HT1080 (cell line): ENCODE results near the gene TIGD1. TPM values are rescaled to one million over a fixed set of nuclear protein-coding genes. Genes with fewer than 3 reads are reported as not detected.
"Not testable (repeated sequence)": the region's sequence is repeated elsewhere in the genome, so short reads cannot be mapped to it uniquely, and the experiment has no call there.

Experiments used
- DNase-seq: peaks from one replicate; pipeline ENCODE4 v3.0.0-alpha.2; 2015; ENCODE audit warnings: low read depth
- total RNA-seq: library from RNA; depleted of rRNA; stranded (reverse); fragments of >200 nt; shearing (Covaris generic); gene quantifications from 2 replicates; pipeline ENCODE4 v1.2.3, GENCODE V29; 2014

The TIGD1 gene
- total RNA-seq, 1 experiment from 2014 or later = 5.6 TPM

DNA sequence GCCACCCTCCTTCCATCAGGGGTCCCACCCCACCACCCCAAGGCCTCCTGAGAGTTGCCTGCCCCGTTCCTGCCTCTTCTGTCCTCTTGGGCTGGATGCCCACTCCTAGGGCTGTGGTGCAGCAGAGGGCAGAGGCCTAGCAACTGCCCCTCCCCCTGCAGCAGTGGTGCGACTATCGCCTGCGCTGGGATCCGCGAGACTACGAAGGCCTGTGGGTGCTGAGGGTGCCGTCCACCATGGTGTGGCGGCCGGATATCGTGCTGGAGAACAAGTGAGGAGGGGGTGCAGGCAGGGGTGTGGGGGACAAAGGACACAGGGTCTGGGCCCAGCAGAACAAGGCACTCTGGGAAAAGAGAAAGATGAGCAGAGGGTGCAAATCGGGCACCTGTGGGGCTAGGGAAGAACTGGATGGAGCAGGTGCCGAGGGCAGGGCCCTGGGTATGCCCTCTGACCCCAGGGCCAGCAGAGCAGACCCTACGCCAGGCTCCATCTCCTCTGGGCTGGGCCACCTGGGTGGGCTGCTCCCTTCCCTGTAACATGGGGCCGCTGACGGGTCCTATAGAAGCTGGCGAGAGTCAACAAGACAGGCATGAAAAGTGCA lies 9.8 kb downstream of the TIGD1 start:
- DNase-seq = no peak

DNA sequence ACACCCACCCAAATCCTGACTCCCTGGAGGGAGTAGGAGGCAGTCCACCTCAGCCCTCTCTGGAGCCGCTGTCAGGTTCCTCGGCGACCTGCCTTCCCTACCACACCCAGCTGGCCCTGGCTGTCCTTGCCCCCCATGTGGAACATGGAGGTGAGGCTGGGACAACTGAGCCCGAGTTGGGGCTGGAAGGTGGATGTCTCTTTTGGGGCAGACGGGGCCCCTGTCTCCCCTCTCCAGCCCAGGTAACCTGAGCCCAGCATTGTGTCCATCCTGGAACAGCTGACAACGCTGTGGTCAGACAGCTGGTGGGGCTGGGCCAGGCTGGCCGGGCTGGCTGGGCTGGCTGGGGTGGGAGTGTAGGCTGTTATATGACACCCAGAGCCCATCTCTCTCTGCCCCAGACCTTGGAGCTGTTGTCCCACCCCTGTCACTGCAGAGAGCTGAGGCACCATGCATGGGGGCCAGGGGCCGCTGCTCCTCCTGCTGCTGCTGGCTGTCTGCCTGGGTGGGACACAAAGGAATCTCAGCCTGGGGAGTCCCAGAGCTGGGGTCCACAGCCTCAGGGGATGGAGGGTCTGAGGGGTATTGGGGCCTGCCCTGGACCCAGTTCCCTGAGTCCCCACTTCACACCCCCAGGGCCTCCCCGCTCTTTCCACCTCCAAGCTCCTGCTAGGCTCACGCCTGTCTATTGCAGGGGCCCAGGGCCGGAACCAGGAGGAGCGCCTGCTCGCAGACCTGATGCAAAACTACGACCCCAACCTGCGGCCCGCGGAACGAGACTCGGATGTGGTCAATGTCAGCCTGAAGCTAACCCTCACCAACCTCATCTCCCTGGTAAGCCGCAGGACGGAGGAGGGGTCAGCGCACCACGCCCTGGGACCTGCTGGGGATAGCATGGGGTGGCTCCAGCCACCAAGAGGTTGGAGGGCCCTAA lies 10.8 kb downstream of the TIGD1 start, which contains the start of gene CHRNG:
Gene CHRNG, plus strand, starts transcription at position 395 of the 934 bp plus-strand sequence. Its CDS starts 56 bp downstream, at position 451.
- DNase-seq = no peak

DNA sequence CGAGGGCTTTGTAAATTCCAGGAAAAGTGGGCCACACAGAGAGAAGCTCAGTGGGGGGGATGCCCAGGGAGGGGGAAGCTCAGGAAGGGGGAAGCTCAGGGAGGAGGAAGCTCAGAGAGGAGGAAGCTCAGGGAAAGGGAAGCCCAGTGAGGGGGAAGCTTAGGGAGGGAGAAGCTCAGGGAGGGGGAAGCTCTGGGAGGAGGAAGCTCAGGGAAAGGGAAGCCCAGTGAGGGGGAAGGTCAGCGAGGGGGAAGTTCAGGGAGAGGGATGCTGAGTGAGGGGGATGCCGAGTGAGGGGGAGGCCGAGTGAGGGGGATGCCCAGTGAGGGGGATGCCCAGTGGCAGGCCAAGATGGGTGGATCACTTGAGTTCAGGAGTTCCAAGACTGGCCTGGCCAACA lies 11.7 kb downstream of the TIGD1 start:
- no peak for DNase-seq

DNA sequence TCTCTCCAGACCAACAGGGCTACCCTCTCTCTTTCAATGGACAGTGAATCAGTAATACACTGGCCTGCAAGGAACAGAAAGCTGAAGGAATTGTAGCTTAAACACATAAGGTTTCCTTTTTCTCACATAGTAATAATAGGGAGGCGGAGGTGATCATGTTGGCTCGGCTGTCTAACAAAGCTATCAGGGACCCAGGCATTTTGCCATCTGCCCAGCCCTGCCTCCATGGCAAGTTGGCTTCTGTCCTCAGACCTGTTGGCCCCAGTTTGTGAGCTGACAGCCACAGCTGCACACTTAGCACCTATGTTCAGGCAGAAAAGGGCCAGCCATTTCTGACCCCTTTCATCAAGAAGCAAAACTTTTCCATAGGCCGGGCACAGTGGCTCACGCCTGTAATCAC lies 12.9 kb downstream of the TIGD1 start:
- DNase-seq = no peak

DNA sequence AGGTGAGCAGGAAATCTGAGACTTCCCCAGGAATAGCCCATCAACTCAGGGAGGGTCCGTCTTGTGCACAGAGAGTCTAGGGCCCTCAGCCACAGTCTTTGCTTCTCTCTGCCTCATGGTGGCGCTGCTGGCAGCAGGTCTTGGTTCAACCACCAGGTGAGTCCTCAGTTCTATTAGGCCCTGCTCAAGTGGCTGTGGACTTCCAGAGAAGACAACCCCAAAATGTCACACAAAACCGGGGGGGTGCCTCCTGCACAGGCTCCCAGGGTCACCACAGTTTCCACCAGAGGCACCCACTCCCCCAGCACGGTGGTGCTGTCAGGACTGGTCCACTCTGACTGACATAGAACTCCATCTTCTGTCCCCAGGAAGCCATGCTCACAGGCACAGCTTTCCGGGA lies 13.3 kb downstream of the TIGD1 start:
- no peak for DNase-seq

DNA sequence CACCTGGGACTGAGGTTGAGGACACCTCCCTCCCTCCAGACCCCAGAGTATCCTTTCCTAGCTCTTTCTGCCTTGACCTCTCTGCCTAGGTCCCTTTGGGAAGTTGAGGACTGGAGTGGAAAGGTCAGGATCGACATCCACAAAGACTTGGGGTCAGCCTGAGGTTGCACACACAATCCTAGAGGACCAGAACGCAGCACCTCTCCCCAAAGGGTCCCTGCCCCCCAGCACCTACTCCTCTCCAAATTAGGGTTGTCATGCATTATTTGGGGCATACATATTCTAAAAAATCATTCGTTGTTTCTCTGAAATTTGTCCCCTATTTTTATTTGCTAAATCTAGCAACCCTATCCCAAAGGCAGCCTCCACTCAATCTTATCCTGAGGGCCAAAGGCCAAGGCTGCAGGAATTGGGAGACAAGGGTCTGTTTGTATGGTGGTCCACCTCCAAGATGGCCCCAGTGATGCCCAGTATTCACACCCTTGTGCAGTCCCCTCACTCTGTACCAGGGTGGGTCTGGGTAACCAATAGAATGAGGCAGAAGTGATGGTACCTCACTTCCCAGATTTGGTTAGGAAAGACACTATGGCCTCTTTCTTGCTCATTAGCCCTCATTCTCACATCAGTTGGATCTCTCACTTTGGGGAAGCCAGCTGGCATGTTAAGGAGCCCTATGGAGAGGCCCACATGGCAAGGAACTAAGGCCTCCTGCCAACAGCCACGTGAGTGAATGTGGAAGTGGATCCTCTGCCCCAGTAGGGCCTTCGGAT lies 14.4 kb downstream of the TIGD1 start:
- DNase-seq = no peak

DNA sequence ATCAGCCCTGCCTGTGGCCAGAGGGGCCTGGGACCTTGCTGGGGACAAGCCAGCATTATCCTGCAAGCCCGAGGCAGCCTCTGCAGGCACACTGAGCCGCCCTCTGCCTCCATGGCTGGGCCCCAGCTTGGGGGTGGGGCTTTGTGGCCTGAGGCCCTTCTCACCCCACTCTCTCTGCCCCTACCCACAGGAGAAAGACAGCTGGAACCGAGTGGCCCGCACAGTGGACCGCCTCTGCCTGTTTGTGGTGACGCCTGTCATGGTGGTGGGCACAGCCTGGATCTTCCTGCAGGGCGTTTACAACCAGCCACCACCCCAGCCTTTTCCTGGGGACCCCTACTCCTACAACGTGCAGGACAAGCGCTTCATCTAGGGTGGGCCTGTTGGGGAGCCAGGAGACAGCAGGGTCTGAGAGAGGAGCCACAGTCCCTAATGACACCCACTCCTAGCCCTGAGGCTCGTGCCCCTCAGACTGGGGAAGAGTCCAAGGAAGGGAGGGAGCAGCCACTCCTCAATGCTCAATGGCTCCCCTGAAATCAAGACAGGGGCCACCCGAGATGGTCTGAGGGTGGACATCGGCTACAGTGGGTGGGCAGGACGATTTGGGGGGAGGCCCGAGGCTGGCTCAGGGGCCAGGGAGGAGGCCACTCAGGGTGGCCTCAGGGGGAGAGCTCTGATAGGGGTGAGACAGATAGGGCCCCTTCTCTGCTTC lies 15.3 kb downstream of the TIGD1 start:
- no peak for DNase-seq

DNA sequence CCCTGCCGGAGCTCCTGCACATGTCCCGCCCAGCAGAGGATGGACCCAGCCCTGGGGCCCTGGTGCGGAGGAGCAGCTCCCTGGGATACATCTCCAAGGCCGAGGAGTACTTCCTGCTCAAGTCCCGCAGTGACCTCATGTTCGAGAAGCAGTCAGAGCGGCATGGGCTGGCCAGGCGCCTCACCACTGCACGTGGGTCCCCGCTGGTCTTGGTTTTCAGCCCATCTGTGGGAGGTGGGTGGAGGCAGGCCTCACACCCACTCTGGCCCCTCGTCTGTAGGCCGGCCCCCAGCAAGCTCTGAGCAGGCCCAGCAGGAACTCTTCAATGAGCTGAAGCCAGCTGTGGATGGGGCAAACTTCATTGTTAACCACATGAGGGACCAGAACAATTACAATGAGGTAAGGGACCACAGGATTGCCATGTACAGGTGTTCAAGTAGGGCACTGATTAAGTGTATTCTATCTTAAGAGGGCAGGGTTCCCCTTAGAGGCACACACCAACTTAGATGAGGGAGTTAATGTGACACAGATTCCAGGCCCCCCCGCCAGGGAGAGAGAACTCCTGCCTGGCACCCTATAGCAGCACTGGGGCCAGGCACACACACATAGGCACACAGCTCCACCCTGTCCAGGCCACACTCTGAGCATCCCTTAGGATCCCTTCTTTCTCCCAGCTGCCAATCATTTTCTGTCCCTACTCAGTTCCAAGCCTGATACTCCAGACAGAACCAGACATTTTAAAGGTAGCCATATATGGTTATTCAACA lies 16.2 kb downstream of the TIGD1 start:
- DNase-seq = no peak

DNA sequence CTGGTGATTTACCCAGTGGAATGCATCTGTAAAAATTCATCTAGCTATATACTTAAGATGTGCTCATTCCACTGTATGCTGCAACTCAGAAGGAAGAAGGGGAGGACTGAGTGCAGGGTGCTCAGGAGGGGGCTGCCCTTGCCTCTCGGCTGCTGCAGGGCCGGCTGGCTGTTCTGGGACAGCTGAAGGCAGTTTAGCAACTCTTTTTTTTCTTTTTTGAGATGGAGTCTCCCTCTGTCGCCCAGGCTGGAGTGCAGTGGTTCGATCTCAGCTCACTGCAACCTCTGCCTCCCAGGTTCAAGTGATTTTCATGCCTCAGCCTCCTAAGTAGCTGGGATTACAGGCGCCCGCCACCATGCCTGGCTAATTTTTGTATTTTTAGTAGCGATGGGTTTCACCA lies 17.5 kb downstream of the TIGD1 start:
- DNase-seq = not testable (repeated sequence)

DNA sequence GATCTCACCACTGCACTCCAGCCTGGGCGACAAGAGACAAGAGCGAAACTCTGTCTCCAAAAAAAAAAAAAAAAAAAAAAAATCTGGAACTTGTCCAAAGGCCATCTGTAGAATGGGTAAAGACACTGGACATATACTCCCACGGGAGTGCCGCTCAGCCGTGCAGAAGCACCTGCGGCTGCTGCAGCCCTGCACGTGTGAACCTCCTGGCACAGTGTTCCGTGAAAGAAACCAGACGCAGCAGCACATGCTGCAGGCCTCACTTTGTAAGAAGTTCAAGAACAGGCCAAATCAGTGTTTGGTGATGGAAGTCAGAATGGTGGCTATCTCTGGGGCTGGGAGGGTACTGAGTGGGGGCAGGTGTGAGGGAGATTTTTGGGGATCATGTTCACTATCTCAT lies 17.9 kb downstream of the TIGD1 start:
- no peak for DNase-seq

DNA sequence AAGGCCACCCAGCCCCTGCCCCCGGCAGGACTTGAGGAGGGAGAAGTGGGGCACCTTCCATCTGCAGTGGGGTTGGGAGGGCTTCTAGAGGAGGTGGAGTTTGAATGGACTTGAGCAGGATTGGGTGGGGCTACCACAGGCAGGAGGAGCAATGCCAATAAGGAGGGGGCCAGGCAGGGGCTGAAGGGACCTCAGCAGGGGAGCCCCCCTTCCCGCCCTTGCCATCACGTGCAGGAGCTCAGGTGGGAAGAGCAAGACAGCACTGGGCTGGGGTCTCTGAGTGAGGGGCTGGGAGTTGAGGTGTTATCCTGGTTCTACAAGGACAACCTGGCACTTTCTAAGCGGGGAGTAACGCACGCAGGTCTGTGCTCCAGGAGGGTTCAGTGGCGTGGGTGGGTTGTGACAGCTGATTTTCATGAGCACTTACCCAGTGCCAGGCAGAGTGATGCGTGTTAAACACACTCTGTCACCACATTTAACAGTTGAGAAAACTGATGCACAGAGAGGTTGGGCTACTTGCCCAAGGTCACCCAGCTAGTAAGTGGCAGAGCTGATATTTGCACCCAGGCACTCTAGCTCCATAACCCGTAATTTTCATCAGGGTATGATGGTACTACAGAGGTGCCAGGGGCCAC lies 19.6 kb downstream of the TIGD1 start:
- DNase-seq = no peak

DNA sequence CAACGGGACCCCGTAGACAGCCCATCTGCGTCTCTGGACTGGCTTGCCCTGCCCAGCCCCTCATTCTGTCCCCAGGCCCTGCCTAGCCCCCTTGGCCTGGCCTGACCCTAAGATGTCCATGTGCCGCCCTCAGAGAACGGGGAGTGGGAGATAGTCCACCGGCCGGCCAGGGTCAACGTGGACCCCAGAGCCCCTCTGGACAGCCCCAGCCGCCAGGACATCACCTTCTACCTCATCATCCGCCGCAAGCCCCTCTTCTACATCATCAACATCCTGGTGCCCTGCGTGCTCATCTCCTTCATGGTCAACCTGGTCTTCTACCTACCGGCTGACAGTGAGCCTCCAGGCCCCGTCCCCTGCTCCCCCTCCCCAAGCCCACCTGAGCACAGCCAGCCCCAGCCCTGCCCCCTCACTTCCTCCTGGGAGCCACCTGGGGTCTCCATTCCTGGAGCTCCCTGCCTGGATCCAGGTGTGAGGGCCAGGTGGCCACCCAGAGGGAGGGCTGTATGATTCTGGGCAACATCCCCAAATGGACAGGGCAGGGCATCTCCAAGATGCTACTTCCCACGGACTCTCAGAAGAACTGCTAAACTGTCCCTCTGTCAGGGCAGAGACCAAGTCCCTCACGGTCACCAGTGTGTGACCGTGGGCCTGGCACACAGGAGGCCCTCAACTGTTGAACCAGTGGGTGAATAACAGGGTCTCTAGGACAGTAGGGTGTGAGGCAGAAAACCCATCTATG lies 20.4 kb downstream of the TIGD1 start:
- no peak for DNase-seq

DNA sequence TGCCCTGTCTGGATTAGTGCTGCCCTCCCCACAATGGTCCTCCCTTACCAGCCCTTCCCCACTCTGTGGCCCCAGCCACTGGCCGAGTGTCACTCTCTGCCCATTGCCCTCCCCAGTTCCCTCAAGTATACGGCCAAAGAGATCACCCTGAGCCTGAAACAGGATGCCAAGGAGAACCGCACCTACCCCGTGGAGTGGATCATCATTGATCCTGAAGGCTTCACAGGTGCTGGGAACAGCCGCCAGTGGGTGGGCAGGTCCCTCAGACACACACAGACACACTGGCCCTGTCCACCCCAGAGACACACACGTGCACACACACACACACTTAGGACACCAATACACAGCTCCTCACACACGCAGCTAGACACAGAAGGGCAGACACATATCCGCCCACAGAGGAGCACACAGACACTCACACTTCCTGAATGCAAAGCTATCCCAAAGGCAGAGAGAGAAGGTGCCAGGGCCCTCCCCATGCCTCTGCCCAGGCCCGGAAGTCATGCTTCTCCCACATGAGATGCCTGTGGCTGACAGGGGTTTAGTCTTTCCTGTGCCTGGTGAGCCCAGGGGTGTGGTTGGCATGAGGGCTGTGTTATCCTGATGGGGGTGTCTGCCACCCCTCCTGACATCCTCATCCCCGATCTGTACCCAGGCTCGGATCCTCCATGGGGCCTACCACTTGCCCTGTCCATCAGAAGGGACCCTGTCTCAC lies 21.5 kb downstream of the TIGD1 start:
- peak; percentile 58 for DNase-seq

DNA sequence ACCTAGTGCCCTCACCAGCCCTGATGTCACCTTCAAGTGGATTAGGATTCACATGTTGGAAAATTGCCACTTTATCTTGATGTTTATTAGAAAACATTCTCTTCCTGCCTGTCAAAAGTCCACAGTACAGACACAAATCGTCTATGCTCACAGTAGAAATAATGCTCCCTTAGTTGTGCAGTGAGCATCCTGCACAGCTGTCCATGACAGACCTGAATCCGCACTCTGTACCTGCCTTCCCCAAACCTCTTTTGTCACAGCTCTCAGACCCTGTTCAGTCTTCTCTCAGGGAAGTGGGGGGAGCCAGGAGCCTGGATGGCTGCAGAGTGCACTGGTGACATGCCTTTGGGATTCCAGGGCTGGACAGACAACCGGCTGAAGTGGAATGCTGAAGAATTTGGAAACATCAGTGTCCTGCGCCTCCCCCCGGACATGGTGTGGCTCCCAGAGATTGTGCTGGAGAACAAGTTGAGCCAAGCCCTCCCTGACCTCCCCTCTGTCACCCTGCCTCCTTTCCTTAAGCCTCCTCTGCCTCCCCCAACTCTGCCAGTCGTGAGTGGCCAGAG lies 22.4 kb downstream of the TIGD1 start:
- no peak for DNase-seq

DNA sequence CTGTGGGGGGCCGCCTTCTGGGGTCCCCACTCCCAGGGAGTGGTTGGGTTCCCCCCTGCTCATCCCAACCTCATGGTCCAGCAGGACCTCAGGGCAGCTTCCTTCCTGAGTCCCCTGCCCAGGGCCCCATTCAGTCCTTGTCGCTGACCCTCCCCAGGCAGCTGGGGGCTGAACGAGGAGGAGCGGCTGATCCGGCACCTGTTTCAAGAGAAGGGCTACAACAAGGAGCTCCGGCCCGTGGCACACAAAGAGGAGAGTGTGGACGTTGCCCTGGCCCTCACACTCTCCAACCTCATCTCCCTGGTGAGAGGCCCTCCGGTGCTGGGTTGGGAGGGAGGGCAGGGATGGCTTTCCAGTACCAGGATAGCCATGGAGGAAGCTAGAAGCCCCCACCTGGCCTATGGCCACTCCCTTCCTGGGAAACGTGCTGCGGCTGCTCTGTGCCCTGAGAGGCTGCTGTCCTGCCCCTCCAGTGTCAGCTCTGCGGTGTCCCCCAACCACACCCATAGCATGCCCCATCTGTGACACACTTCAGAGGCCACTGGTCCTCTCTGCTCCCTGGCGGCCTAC lies 23.9 kb downstream of the TIGD1 start:
- no peak for DNase-seq

DNA sequence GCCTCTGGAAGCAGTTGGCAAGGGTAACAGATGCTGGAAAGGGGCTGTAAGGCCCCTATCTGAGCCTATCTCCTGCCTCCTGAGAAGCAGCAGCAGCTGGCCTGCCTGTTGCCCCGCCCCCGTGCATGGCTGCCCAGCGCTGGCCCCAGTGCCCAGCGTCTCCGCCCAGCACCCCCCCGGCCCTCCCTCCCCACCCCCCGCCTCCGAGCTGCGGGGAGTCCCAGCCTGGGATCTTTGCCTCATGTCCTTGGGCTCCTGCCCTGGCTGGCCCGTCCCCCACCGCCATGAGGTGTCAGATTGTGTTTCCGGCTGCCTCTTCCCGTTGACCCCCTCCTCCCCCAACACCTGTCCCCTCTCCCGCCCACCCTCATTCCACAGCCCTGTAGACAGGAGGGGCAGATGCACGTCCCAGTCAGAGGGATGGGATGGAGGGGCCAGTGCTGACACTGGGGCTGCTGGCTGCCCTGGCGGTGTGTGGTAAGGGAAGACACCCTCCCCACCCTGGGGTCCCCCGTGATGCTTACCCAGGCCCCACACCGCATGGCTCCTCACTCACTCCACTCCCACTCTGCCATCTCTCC lies 24.5 kb downstream of the TIGD1 start, which contains the start of gene CHRND:
Gene CHRND, plus strand, starts transcription at position 370 of the 581 bp plus-strand sequence. Its CDS starts 56 bp downstream, at position 426.
- DNase-seq = no peak

DNA sequence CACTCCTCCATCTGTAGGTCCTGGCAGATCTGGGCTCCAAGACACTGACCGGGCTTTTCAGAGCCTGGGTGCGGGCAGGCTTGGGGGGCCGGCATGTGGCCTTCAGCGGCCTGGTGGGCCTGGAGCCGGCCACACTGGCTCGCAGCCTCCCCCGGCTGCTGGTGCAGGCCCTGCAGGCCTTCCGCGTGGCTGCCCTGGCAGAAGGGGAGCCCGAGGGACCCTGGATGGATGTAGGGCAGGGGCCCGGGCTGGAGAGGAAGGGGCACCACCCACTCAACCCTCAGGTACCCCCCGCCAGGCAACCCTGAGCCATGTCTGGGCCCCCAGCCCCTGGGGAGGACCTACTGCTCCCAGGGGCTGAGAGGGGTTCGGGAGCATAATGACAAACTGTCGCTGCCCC lies 25.2 kb downstream of the TIGD1 start:
- DNase-seq = no peak
